ENCODE measurements around the gene IRF4.

The IRF4 gene

GRCh38 chr6:345747-346385 lies 45.7 kb upstream of the IRF4 start:
- TF ChIP-seq, protein P1, sequence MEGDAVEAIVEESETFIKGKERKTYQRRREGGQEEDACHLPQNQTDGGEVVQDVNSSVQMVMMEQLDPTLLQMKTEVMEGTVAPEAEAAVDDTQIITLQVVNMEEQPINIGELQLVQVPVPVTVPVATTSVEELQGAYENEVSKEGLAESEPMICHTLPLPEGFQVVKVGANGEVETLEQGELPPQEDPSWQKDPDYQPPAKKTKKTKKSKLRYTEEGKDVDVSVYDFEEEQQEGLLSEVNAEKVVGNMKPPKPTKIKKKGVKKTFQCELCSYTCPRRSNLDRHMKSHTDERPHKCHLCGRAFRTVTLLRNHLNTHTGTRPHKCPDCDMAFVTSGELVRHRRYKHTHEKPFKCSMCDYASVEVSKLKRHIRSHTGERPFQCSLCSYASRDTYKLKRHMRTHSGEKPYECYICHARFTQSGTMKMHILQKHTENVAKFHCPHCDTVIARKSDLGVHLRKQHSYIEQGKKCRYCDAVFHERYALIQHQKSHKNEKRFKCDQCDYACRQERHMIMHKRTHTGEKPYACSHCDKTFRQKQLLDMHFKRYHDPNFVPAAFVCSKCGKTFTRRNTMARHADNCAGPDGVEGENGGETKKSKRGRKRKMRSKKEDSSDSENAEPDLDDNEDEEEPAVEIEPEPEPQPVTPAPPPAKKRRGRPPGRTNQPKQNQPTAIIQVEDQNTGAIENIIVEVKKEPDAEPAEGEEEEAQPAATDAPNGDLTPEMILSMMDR (IDR thresholded peaks at IDR 0.05; ENCODE audit: low read depth, low read length, missing control alignments): no peak
- no peak overlapping the region for H3K4me3 ChIP-seq (ENCODE audit: low read depth, low read length)
- no peak for DNase-seq (ENCODE audit: low read depth)

DNA sequence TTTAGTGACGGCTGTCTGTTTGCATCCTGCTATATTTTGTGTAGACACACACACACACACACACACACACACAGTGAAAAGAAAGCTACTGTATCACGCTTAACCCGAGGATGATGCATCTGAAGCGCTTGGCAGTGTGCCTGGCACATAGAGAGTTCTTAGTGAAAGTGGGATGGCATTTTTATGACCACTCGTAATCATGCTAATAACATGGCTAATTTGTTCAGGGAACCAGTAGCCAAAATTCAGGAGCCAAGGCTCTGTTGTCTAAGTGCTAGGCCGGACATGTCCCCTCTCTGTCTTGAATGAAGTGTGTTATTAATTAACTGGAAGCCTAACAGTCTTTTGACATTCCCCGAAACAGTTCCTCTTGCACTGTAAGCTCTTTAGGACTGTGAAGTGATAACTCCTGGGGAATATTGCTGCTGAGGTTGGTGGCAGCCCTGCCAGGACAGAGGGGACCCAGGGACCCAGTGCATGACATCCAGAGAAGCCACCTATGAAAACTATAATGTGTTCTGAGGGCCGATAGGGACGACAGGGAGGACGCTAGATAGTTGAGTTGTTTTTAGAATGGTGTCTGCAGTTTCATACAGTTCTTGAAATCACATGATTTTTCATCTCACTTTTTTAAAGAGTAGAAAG lies 45.0 kb upstream of the IRF4 start:
- H3K4me3 ChIP-seq (ENCODE audit: low read depth, low read length): no peak overlapping the region
- DNase-seq (ENCODE audit: low read depth): no peak
- TF ChIP-seq, protein P1 (IDR thresholded peaks at IDR 0.05; ENCODE audit: low read depth, low read length, missing control alignments): no peak

DNA sequence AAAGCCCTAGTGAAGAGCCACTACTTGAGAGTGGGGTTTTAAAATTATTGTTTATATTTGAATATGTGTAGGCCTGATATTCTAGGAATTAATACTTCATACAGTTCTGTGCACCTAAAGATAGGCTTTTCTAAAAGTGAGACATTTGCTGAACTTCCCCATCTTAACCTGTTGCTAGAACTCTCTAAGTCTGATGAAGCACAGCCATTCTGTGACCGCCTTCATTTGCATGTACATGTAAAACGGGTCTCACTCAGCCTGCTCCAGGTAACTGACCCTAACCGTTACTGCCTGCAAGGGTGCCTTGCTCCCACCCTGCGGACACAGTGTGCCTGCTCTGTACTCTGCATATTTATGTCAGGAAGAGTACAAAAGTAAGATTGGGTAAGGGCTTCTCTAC lies 44.3 kb upstream of the IRF4 start:
- DNase-seq (ENCODE audit: low read depth): no peak
- TF ChIP-seq, protein P1 (IDR thresholded peaks at IDR 0.05; ENCODE audit: low read depth, low read length, missing control alignments): no peak
- no peak overlapping the region for H3K4me3 ChIP-seq (ENCODE audit: low read depth, low read length)

GRCh38 chr6:347951-348859 lies 43.3 kb upstream of the IRF4 start:
- TF ChIP-seq, protein P1 (IDR thresholded peaks at IDR 0.05; ENCODE audit: low read depth, low read length, missing control alignments): no peak
- no peak for DNase-seq (ENCODE audit: low read depth)
- H3K4me3 ChIP-seq (ENCODE audit: low read depth, low read length): no peak overlapping the region

DNA sequence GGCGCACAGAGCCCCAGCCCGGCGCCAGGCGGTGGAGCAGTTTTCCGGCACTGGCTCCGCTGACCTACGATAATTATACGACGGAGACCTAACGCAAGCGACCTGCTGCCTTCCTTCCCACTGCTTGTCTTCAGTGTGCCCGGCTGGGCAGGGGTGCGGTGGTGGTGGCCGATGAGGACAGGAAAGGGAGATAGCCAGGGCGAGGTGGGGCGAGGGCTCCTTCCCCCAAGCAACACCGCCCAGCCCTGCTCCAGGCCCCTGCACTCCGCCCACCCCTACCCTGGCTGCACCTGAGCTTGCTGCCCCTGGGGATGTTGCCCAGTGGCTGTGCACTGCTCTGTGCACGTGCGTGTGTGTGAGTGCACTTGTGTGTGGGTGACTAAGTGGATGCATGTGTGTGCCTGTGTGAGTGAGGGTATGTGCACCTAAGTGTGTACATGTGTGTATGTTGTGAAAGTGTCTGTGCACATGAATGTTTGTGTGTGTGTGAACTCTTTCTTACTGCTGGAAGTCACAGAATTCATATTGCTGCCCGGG lies 42.6 kb upstream of the IRF4 start:
- TF ChIP-seq, protein P1 (IDR thresholded peaks at IDR 0.05; ENCODE audit: low read depth, low read length, missing control alignments): no peak
- H3K4me3 ChIP-seq (ENCODE audit: low read depth, low read length): no peak overlapping the region
- no peak for DNase-seq (ENCODE audit: low read depth)

GRCh38 chr6:349491-349921 lies 42.0 kb upstream of the IRF4 start:
- DNase-seq (ENCODE audit: low read depth): no peak
- no peak overlapping the region for H3K4me3 ChIP-seq (ENCODE audit: low read depth, low read length)
- TF ChIP-seq, protein P1 (IDR thresholded peaks at IDR 0.05; ENCODE audit: low read depth, low read length, missing control alignments): no peak

Measured in GM12864 (cell line).